PC-9 (cell line): ENCODE measurements around the gene TMEM91.

Source experiments
- CTCF ChIP-seq: fragments of 200-600 bp; sonication (generic); conservative IDR thresholded peaks from 2 replicates; pipeline ENCODE4 v1.6.1; 2017; ENCODE audit warnings: mixed run types, antibody characterized with exemption, mild to moderate bottlenecking, moderate library complexity
- EZH2 ChIP-seq: fragments of 200-600 bp; sonication (generic); IDR thresholded peaks from 2 replicates; pipeline ENCODE4 v1.8.0; 2017; ENCODE audit warnings: antibody characterized with exemption, low read depth

DNA sequence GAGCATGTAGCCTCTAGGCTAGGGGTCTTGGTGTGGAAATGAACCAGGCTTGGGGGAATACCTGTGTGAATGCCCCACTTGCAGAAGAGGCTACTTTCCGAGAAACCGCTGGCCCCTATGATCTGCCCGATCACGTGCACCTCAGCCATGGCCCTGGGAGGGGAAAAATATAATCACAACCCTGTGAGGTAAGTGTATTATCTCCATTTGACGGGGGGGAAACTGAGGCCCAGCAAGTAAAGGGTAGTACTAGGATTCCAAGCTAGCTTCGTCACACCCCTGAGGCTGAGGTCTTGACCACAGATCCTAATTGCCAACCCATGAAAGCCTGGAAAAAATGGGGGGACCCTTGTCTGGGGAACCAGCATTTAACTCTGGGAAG is 13.0 kb upstream of the TMEM91 start:
- no peak for TF ChIP-seq CTCF
- no peak for TF ChIP-seq EZH2
